GM18858 (cell line): ENCODE results near the gene WBP1L.
"Not testable (repeated sequence)": the region's sequence is repeated elsewhere in the genome, so short reads cannot be mapped to it uniquely, and the experiment has no call there.

ENCODE experiments used
- ATAC-seq: cut with Tn5 transposase; IDR thresholded peaks from one replicate; pipeline ENCODE4 v1.9.1; 2021; ENCODE audit not compliant: unreplicated experiment

Gene WBP1L

GRCh38 chr10:102834143-102834542 is 90.4 kb downstream of the WBP1L start:
- no peak for ATAC-seq

- no peak for ATAC-seq
Observed at GRCh38 chr10:102835007-102835482, 91.3 kb downstream of the WBP1L start.

GRCh38 chr10:102837230-102837721 is 93.5 kb downstream of the WBP1L start, which contains the start of gene CYP17A1:
Gene CYP17A1, minus strand, starts transcription at chr10:102837413. Its CDS starts 52 bp downstream, at chr10:102837361.
- no peak for ATAC-seq

- not testable (repeated sequence) for ATAC-seq
Observed at GRCh38 chr10:102838276-102838927, 94.7 kb downstream of the WBP1L start.

- ATAC-seq = no peak
Observed at GRCh38 chr10:102841827-102842345, 98.1 kb downstream of the WBP1L start.

GRCh38 chr10:102843139-102843538 is 99.4 kb downstream of the WBP1L start:
- ATAC-seq = not testable (repeated sequence)

GRCh38 chr10:102844190-102844776 is 100.5 kb downstream of the WBP1L start:
- not testable (repeated sequence) for ATAC-seq

GRCh38 chr10:102845352-102845902 is 101.7 kb downstream of the WBP1L start:
- no peak for ATAC-seq

- no peak for ATAC-seq
Observed at GRCh38 chr10:102850025-102850518, 106.3 kb downstream of the WBP1L start.

GRCh38 chr10:102853237-102853636 is 109.5 kb downstream of the WBP1L start:
- ATAC-seq = not testable (repeated sequence)

GRCh38 chr10:102855731-102856436 is 112.1 kb downstream of the WBP1L start:
- not testable (repeated sequence) for ATAC-seq

- no peak for ATAC-seq
Observed at GRCh38 chr10:102856758-102857424, 113.1 kb downstream of the WBP1L start.

GRCh38 chr10:102859911-102860310 is 116.2 kb downstream of the WBP1L start:
- no peak for ATAC-seq

GRCh38 chr10:102863660-102864059 is 119.9 kb downstream of the WBP1L start:
- ATAC-seq = no peak

- no peak for ATAC-seq
Observed at GRCh38 chr10:102865620-102866019, 121.9 kb downstream of the WBP1L start.
